ENCODE measurements around the gene POU2F2. TPM values are rescaled to one million over a fixed set of nuclear protein-coding genes. Genes with fewer than 3 reads are reported as not detected.

The POU2F2 gene
- total RNA-seq = 25.6 and 28.1 TPM in 2 replicates

GRCh38 chr19:42132030-42132628 is at the start of gene POU2F2:
Gene POU2F2 (minus strand): TSS chr19:42132446. CDS start chr19:42132411, 35 bp downstream.
- intact Hi-C loops (cut with micrococcal nuclease) = loop anchor here (1.0 to 2.0 kb wide), 8 partner anchors 45 to 193 kb away; partner anchors contain the start of genes MEGF8, PAFAH1B3 and PRR19

- intact Hi-C loops (cut with micrococcal nuclease) = loop anchor here (5.0 kb wide), 1 partner anchor 103 kb away; no protein-coding TSS in a partner anchor
Measured at GRCh38 chr19:42178791-42179674, 46.8 kb upstream of the POU2F2 start.

- intact Hi-C loops (cut with micrococcal nuclease) = loop anchor here (1.0 to 5.0 kb wide), 4 partner anchors 22 to 105 kb away; partner anchors contain the start of genes DEDD2 and POU2F2
Measured at GRCh38 chr19:42177686-42178019, 45.4 kb upstream of the POU2F2 start.

- intact Hi-C loops (cut with micrococcal nuclease) = loop anchor here (1.0 to 5.0 kb wide), 4 partner anchors 22 to 105 kb away; partner anchors contain the start of genes DEDD2 and POU2F2
Measured at GRCh38 chr19:42176990-42177685, 44.9 kb upstream of the POU2F2 start.

GRCh38 chr19:42176649-42176989 is 44.4 kb upstream of the POU2F2 start:
- intact Hi-C loops (cut with micrococcal nuclease) = loop anchor here (2.0 to 5.0 kb wide), 3 partner anchors 40 to 106 kb away; partner anchors contain the start of genes DEDD2 and POU2F2

- intact Hi-C loops (cut with micrococcal nuclease) = loop anchor here (2.0 to 5.0 kb wide), 3 partner anchors 41 to 106 kb away; partner anchors contain the start of genes DEDD2 and POU2F2
Measured at GRCh38 chr19:42175952-42176648, 43.9 kb upstream of the POU2F2 start.

GRCh38 chr19:42174958-42175734 is 42.9 kb upstream of the POU2F2 start:
- intact Hi-C loops (cut with micrococcal nuclease) = loop anchor here (5.0 kb wide), 1 partner anchor 107 kb away; no protein-coding TSS in a partner anchor

- intact Hi-C loops (cut with micrococcal nuclease) = no loop called here
Measured at GRCh38 chr19:42174188-42174587, 41.9 kb upstream of the POU2F2 start.

GRCh38 chr19:42173695-42174094 is 41.4 kb upstream of the POU2F2 start:
- intact Hi-C loops (cut with micrococcal nuclease) = no loop called here

GRCh38 chr19:42172261-42172660 is 40.0 kb upstream of the POU2F2 start:
- intact Hi-C loops (cut with micrococcal nuclease) = no loop called here

- intact Hi-C loops (cut with micrococcal nuclease) = no loop called here
Measured at GRCh38 chr19:42170715-42171114, 38.5 kb upstream of the POU2F2 start.

- intact Hi-C loops (cut with micrococcal nuclease) = no loop called here
Measured at GRCh38 chr19:42169486-42170413, 37.5 kb upstream of the POU2F2 start.

- intact Hi-C loops (cut with micrococcal nuclease) = no loop called here
Measured at GRCh38 chr19:42168206-42168605, 36.0 kb upstream of the POU2F2 start.

- intact Hi-C loops (cut with micrococcal nuclease) = no loop called here
Measured at GRCh38 chr19:42166316-42166715, 34.1 kb upstream of the POU2F2 start.

- intact Hi-C loops (cut with micrococcal nuclease) = no loop called here
Measured at GRCh38 chr19:42165146-42165545, 32.9 kb upstream of the POU2F2 start.

- intact Hi-C loops (cut with micrococcal nuclease) = no loop called here
Measured at GRCh38 chr19:42161616-42162263, 29.5 kb upstream of the POU2F2 start.

GRCh38 chr19:42159942-42160341 is 27.7 kb upstream of the POU2F2 start:
- intact Hi-C loops (cut with micrococcal nuclease) = no loop called here

GRCh38 chr19:42158926-42159325 is 26.7 kb upstream of the POU2F2 start:
- intact Hi-C loops (cut with micrococcal nuclease) = no loop called here

GRCh38 chr19:42156571-42156970 is 24.3 kb upstream of the POU2F2 start:
- intact Hi-C loops (cut with micrococcal nuclease) = no loop called here
